H1 (cell line): ENCODE data around the gene NIPAL1. TPM values are rescaled to one million over a fixed set of nuclear protein-coding genes. Genes with fewer than 3 reads are reported as not detected.

Source experiments
- KDM4A ChIP-seq: IDR thresholded peaks from one replicate; pipeline ENCODE4 v1.7.1; 2012; ENCODE audit warnings: low read depth, mild to moderate bottlenecking, moderate library complexity, low read length, inconsistent platforms; ENCODE audit not compliant: severe bottlenecking
- RBBP5 ChIP-seq: IDR thresholded peaks from 2 replicates; pipeline ENCODE4 v1.7.1; 2012; ENCODE audit warnings: low read depth, mild to moderate bottlenecking, inconsistent platforms, low read length, moderate library complexity, borderline replicate concordance
- SUZ12 ChIP-seq: fragments of 200-600 bp; sonication (generic); IDR thresholded peaks from 2 replicates; pipeline ENCODE4 v1.6.1; 2012; ENCODE audit warnings: mild to moderate bottlenecking, inconsistent platforms, low read length, moderate library complexity, mixed read lengths
- TEAD4 ChIP-seq: IDR thresholded peaks from 2 replicates; pipeline ENCODE4 v1.6.1; 2012; ENCODE audit warnings: low read depth, low read length, inconsistent platforms, mixed read lengths
- YY1 ChIP-seq: IDR thresholded peaks from 2 replicates; pipeline ENCODE4 v1.6.1; 2011; ENCODE audit warnings: low read depth, mild to moderate bottlenecking, low read length
- polyA plus RNA-seq, 7 experiments: library from polyadenylated mRNA; depleted of rRNA in 3 of 7; stranded (reverse) in 5 of 7; unstranded in 2 of 7; fragments of >200 nt in 5 of 7; fragments of 200-250 nt in 2 of 7; gene quantifications; 1 replicate in 5 of 7; 2 replicates in 1 of 7; 4 replicates in 1 of 7; pipeline versions ENCODE4 v1.2.1 to v1.2.3, GENCODE V29; 2011 to 2013; ENCODE audit warnings: missing spikeins in 2 of 7, mixed read lengths in 2 of 7
- total RNA-seq: library from RNA; stranded (reverse); fragmentation: NEBNext Ultra II Directional; extraction: Animal tissue kit (Norgen Biotek cat#: 25700); gene quantifications from 2 replicates; pipeline ENCODE4 v1.2.1, GENCODE V29; 2021
- TF ChIP-seq, protein P1 (sequence below), 3 experiments: IDR thresholded peaks; 1 replicate in 2 of 3; 2 replicates in 1 of 3; pipeline versions ENCODE4 v1.5.1 to v1.6.1; 2011; ENCODE audit warnings: low read length in 3 of 3, mild to moderate bottlenecking in 3 of 3, inconsistent platforms in 2 of 3, low read depth in 1 of 3, moderate library complexity in 1 of 3; ENCODE audit not compliant: insufficient read depth in 1 of 3; ENCODE audit errors: control extremely low read depth in 1 of 3

The NIPAL1 gene
- total and polyA plus RNA-seq, 2 of the 8 experiments (the other 6 are each of a cell fraction or from before 2014, with no cell fraction given): 1.4 to 4.9 TPM

- TF ChIP-seq, protein P1, sequence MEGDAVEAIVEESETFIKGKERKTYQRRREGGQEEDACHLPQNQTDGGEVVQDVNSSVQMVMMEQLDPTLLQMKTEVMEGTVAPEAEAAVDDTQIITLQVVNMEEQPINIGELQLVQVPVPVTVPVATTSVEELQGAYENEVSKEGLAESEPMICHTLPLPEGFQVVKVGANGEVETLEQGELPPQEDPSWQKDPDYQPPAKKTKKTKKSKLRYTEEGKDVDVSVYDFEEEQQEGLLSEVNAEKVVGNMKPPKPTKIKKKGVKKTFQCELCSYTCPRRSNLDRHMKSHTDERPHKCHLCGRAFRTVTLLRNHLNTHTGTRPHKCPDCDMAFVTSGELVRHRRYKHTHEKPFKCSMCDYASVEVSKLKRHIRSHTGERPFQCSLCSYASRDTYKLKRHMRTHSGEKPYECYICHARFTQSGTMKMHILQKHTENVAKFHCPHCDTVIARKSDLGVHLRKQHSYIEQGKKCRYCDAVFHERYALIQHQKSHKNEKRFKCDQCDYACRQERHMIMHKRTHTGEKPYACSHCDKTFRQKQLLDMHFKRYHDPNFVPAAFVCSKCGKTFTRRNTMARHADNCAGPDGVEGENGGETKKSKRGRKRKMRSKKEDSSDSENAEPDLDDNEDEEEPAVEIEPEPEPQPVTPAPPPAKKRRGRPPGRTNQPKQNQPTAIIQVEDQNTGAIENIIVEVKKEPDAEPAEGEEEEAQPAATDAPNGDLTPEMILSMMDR (IDR thresholded peaks at IDR 0.05; ENCODE audit: control extremely low read depth in 1 of 3, insufficient read depth in 1 of 3, low read depth in 1 of 3, low read length in 3 of 3): peak in 2 of 3 experiments; percentile 51 to 75; a peak in 2 of 4 replicates
- no peak for TF ChIP-seq TEAD4
- TF ChIP-seq RBBP5: no peak
- TF ChIP-seq KDM4A: no peak
- TF ChIP-seq YY1: no peak
- TF ChIP-seq SUZ12: no peak
Measured at GRCh38 chr4:48033825-48034413, 17.3 kb downstream of the NIPAL1 start (continued).
